K562 (cell line): ENCODE results near the gene ACYP2. TPM values are rescaled to one million over a fixed set of nuclear protein-coding genes. Genes with fewer than 3 reads are reported as not detected.

ENCODE experiments used
- FOXK1 ChIP-seq: sonication (generic); formaldehyde crosslinking; IDR thresholded peaks from 2 replicates; pipeline ENCODE4 v1.8.0; 2022; ENCODE audit warnings: missing genetic modification reagents, mild to moderate bottlenecking, borderline replicate concordance
- HIVEP1 ChIP-seq: fragments of 250-450 bp; sonication (Bioruptor Pico); IDR thresholded peaks from 2 replicates; pipeline ENCODE4 v1.4.0; 2020; ENCODE audit warnings: mild to moderate bottlenecking
- MBD2 ChIP-seq: sonication (generic); IDR thresholded peaks from 2 replicates; pipeline ENCODE4 v1.6.1; 2016; ENCODE audit warnings: low read depth, borderline replicate concordance
- MYC ChIP-seq, 2 experiments: fragments of 250-450 bp in 1 of 2; sonication (Bioruptor Pico) in 1 of 2; IDR thresholded peaks; 2 replicates each; pipeline versions ENCODE4 v1.5.1 to v1.6.1; 2012 to 2021; ENCODE audit warnings: low read depth in 2 of 2, borderline replicate concordance in 1 of 2, improper control_type of control experiment in 1 of 2, low read length in 1 of 2, mild to moderate bottlenecking in 1 of 2, moderate library complexity in 1 of 2
- MYNN ChIP-seq, 2 experiments: sonication (generic); formaldehyde crosslinking in 1 of 2; IDR thresholded peaks; 2 replicates each; pipeline versions ENCODE4 v1.5.0 to v1.6.1; 2016 to 2020; ENCODE audit warnings: antibody characterized with exemption in 1 of 2, missing genetic modification reagents in 1 of 2
- NCOA2 ChIP-seq, 2 experiments: fragments of 450-650 bp; IDR thresholded peaks; 2 replicates each; pipeline ENCODE4 v1.6.1; 2018; ENCODE audit warnings: mild to moderate bottlenecking in 2 of 2, moderate library complexity in 1 of 2; ENCODE audit not compliant: partially characterized antibody in 2 of 2
- SIN3B ChIP-seq: fragments of 450-650 bp; IDR thresholded peaks from 2 replicates; pipeline ENCODE4 v1.6.1; 2017; ENCODE audit warnings: low read depth, mild to moderate bottlenecking, moderate library complexity
- TAF9B ChIP-seq: fragments of 450-650 bp; IDR thresholded peaks from 2 replicates; pipeline ENCODE4 v1.6.1; 2018; ENCODE audit warnings: mild to moderate bottlenecking; ENCODE audit not compliant: partially characterized antibody
- U2AF1 ChIP-seq: fragments of 200-400 bp; formaldehyde crosslinking; optimal IDR thresholded peaks from 2 replicates; pipeline ENCODE3; 2017; ENCODE audit warnings: mild to moderate bottlenecking, low read depth, low read length, moderate library complexity
- WHSC1 ChIP-seq: IDR thresholded peaks from one replicate; pipeline ENCODE4 v1.6.1; 2012; ENCODE audit warnings: low read length, control low read depth, inconsistent platforms
- ZNF354B ChIP-seq: fragments of 250-450 bp; sonication (Bioruptor Pico); IDR thresholded peaks from 2 replicates; pipeline ENCODE4 v1.4.0; 2020
- ZNF583 ChIP-seq: fragments of 250-450 bp; sonication (Bioruptor Pico); IDR thresholded peaks from 2 replicates; pipeline ENCODE4 v1.4.0; 2020
- polyA plus RNA-seq, 8 experiments: library from polyadenylated mRNA; depleted of rRNA in 4 of 8; stranded (reverse) in 5 of 8; unstranded in 3 of 8; fragments of >200 nt; fragmentation: Nextera tagmentation in 2 of 8; fragmentation: Illumina TruSeq in 1 of 8; extraction: Ambion mirVana in 2 of 8; extraction: Trizol in 1 of 8; gene quantifications; 2 replicates each; pipeline versions ENCODE4 v1.2.1 to v1.2.3, GENCODE V29; 2011 to 2014; ENCODE audit warnings: inconsistent platforms in 1 of 8, missing spikeins in 1 of 8
- total RNA-seq, 7 experiments: library from RNA; depleted of rRNA in 6 of 7; stranded (reverse); fragments of >200 nt in 6 of 7; fragmentation: Illumina TruSeq in 2 of 7; extraction: Trizol in 2 of 7; gene quantifications; 2 replicates each; pipeline versions ENCODE4 v1.2.1 to v1.2.3, GENCODE V29; 2011 to 2021; ENCODE audit warnings: low replicate concordance in 1 of 7
- TF ChIP-seq, protein P1 (sequence below): IDR thresholded peaks from 2 replicates; pipeline ENCODE4 v1.6.1; 2014; ENCODE audit warnings: antibody characterized with exemption
- TF ChIP-seq, protein P2 (sequence below): IDR thresholded peaks from 2 replicates; pipeline ENCODE4 v1.6.1; 2012; ENCODE audit warnings: low read depth, low read length, improper control_type of control experiment, borderline replicate concordance
- TF ChIP-seq, protein P3 (sequence below): fragments of 450-650 bp; IDR thresholded peaks from 2 replicates; pipeline ENCODE4 v1.6.1; 2018; ENCODE audit warnings: mild to moderate bottlenecking, low read depth; ENCODE audit not compliant: partially characterized antibody
- TF ChIP-seq, protein P4 (sequence below), 3 experiments: fragments of 200-800 bp in 1 of 3; fragments of 250-450 bp in 1 of 3; fragments of 450-650 bp in 1 of 3; sonication (Bioruptor Pico) in 1 of 3; sonication (Bioruptor generic) in 1 of 3; formaldehyde crosslinking in 1 of 3; IDR thresholded peaks; 2 replicates each; pipeline versions ENCODE4 v1.6.1 to v1.8.0; 2016 to 2022; ENCODE audit warnings: mild to moderate bottlenecking in 2 of 3, missing genetic modification characterization in 2 of 3, missing compliant biosample characterization in 1 of 3, moderate library complexity in 1 of 3

ACYP2 gene
- total and polyA plus RNA-seq, 9 of the 15 experiments (the other 6 are each of a cell fraction or from before 2014, with no cell fraction given) = 1.0 to 4.1 (median 2.0) TPM

DNA sequence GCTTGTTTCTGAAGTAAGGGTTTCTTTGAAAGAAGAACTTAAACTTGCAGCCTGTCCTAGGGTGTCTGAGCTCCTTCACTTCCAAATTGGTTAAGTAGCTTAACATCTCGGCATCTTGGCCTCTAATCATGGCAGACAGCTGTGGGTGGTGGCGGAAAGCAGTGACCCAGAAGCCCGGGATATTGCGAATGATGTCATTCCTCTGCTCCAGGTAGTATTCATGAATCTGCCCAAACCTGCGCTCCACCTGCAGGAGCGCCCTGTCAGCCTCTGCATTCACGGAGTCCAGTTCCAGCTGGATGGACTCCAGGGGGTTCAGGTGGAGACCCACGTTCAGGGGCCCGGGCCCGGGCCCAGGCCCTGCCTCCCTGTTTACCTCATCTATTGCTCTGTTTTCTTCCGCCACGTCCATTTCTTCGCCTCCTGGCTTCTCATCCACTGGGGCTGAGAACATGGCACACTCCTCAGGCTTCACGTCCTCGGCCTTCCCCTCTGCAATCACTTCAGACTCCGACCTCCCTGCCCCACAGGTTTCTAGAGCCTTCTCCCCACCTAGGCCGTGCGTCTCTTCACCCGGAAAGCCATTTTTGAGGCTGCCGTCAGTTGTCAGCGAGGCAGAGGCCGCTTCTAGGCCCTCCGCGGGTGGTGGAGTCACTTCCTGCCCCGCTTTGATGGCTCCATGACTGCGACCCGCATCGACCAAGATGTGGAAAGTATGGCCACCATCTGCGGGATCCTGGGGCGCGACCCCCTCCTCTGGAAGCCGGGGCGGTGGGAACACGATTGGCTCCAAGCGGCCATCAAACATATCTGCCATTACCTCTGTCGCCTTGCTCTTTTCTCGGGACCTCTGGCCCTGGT, 140.0 kb downstream of the ACYP2 start (continued):
- TF ChIP-seq, protein P1, sequence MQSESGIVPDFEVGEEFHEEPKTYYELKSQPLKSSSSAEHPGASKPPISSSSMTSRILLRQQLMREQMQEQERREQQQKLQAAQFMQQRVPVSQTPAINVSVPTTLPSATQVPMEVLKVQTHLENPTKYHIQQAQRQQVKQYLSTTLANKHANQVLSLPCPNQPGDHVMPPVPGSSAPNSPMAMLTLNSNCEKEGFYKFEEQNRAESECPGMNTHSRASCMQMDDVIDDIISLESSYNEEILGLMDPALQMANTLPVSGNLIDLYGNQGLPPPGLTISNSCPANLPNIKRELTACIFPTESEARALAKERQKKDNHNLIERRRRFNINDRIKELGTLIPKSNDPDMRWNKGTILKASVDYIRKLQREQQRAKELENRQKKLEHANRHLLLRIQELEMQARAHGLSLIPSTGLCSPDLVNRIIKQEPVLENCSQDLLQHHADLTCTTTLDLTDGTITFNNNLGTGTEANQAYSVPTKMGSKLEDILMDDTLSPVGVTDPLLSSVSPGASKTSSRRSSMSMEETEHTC = no peak
- TF ChIP-seq WHSC1 (no peak), FOXK1 (CRISPR knock-in tag) (no peak), NCOA2 (IDR thresholded peaks at IDR 0.05; ENCODE audit: partially characterized antibody in 2 of 2) (no peak), MBD2 (no peak), ZNF354B (CRISPR knock-in tag) (no peak), TAF9B (no peak), HIVEP1 (no peak), SIN3B (no peak), ZNF583 (CRISPR knock-in tag) (no peak), MYNN (IDR thresholded peaks at IDR 0.05) (no peak), MYNN (CRISPR knock-in tag; IDR thresholded peaks at IDR 0.05) (no peak), MYC (IDR thresholded peaks at IDR 0.05; ENCODE audit: low read depth, low read length) (0 out of 2 replicates have a peak, but pooled peaks have one; percentile 45), MYC (CRISPR knock-in tag; IDR thresholded peaks at IDR 0.05; ENCODE audit: borderline replicate concordance, low read depth) (no peak), U2AF1 (no peak)
- TF ChIP-seq, protein P2, sequence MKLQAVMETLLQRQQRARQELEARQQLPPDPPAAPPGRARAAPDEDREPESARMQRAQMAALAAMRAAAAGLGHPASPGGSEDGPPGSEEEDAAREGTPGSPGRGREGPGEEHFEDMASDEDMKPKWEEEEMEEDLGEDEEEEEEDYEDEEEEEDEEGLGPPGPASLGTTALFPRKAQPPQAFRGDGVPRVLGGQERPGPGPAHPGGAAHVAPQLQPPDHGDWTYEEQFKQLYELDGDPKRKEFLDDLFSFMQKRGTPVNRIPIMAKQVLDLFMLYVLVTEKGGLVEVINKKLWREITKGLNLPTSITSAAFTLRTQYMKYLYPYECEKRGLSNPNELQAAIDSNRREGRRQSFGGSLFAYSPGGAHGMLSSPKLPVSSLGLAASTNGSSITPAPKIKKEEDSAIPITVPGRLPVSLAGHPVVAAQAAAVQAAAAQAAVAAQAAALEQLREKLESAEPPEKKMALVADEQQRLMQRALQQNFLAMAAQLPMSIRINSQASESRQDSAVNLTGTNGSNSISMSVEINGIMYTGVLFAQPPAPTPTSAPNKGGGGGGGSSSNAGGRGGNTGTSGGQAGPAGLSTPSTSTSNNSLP = no peak
- TF ChIP-seq, protein P3, sequence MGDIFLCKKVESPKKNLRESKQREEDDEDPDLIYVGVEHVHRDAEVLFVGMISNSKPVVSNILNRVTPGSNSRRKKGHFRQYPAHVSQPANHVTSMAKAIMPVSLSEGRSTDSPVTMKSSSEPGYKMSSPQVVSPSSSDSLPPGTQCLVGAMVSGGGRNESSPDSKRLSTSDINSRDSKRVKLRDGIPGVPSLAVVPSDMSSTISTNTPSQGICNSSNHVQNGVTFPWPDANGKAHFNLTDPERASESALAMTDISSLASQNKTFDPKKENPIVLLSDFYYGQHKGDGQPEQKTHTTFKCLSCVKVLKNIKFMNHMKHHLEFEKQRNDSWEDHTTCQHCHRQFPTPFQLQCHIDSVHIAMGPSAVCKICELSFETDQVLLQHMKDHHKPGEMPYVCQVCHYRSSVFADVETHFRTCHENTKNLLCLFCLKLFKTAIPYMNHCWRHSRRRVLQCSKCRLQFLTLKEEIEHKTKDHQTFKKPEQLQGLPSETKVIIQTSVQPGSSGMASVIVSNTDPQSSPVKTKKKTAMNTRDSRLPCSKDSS = no peak
- TF ChIP-seq, protein P4, sequence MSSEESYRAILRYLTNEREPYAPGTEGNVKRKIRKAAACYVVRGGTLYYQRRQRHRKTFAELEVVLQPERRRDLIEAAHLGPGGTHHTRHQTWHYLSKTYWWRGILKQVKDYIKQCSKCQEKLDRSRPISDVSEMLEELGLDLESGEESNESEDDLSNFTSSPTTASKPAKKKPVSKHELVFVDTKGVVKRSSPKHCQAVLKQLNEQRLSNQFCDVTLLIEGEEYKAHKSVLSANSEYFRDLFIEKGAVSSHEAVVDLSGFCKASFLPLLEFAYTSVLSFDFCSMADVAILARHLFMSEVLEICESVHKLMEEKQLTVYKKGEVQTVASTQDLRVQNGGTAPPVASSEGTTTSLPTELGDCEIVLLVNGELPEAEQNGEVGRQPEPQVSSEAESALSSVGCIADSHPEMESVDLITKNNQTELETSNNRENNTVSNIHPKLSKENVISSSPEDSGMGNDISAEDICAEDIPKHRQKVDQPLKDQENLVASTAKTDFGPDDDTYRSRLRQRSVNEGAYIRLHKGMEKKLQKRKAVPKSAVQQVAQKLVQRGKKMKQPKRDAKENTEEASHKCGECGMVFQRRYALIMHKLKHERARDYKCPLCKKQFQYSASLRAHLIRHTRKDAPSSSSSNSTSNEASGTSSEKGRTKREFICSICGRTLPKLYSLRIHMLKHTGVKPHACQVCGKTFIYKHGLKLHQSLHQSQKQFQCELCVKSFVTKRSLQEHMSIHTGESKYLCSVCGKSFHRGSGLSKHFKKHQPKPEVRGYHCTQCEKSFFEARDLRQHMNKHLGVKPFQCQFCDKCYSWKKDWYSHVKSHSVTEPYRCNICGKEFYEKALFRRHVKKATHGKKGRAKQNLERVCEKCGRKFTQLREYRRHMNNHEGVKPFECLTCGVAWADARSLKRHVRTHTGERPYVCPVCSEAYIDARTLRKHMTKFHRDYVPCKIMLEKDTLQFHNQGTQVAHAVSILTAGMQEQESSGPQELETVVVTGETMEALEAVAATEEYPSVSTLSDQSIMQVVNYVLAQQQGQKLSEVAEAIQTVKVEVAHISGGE (CRISPR knock-in tag; IDR thresholded peaks at IDR 0.05) = no peak
